Embryonic facial prominence (tissue), 1 donor: ENCODE data around the gene CCDC102A.

Source experiments
- DNase-seq: peaks from one replicate; pipeline ENCODE4 v3.0.0-alpha.2; 2016; ENCODE audit errors: extremely low spot score

Gene CCDC102A

DNA sequence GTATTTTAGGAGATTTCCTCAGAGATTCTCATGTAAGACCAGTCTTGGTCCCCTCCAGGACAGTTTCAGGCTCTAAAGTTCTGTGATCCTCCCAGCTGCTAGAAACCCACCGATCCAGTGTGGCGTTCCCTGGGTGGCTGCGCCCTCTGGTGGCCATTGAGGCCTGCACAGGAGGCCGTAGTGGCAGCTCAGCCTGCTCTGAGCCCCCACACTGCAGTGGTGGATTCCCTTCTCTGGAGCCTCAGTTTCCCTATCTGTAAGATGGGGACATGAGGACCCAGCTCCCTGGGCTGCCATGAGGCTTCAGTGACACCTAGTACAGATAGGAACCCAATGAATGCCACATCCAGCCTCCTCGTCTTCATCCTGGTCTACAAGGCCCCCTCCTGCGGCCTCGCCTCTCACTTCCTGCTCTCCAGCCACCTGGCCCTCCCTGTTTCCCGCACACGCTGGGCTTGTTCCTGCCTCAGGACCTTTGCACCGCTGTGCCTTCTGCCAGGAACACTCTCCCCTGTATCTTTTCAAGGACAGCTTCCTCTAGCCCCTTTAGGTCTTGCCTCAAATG, 16.5 kb downstream of the CCDC102A start:
- no peak for DNase-seq

DNA sequence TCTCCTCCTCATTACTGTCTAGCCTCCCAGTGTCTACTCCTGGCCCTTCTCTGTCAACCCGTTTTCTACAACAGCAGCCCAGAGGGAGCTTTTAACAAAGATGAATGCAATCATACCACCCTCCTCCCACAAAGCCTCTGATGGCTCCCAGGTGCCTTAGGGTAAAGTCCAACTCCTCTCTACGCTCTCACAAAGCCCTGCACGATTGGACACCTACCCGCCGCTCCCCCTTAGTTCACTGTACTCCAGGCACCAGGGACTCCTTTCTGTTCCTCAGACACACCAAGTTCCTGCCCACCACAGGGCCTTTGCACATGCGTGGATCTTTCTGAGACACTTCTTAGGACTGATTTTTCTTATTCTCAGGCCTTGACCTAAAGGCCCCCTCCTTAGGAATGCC, 17.4 kb downstream of the CCDC102A start:
- no peak for DNase-seq

DNA sequence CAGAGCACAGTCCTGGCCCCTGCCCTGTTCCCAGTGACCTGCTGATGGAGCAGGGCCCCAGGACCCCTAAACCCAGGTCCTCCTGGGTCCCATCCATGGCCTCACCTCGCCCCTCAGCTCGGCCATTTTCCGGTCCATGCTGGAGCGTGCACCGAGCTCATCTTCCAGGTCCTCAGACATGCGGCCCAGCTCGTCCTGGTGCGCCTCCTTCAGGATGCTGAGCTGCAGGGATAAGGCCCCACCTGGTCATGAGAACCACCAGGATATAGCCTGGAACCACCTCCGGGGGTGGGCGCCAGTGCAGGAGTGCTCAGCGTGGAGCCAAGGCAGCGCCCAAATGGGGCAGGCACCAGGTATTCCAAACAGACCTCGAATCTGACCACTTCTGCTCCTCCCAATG, 17.9 kb downstream of the CCDC102A start:
- DNase-seq: no peak

DNA sequence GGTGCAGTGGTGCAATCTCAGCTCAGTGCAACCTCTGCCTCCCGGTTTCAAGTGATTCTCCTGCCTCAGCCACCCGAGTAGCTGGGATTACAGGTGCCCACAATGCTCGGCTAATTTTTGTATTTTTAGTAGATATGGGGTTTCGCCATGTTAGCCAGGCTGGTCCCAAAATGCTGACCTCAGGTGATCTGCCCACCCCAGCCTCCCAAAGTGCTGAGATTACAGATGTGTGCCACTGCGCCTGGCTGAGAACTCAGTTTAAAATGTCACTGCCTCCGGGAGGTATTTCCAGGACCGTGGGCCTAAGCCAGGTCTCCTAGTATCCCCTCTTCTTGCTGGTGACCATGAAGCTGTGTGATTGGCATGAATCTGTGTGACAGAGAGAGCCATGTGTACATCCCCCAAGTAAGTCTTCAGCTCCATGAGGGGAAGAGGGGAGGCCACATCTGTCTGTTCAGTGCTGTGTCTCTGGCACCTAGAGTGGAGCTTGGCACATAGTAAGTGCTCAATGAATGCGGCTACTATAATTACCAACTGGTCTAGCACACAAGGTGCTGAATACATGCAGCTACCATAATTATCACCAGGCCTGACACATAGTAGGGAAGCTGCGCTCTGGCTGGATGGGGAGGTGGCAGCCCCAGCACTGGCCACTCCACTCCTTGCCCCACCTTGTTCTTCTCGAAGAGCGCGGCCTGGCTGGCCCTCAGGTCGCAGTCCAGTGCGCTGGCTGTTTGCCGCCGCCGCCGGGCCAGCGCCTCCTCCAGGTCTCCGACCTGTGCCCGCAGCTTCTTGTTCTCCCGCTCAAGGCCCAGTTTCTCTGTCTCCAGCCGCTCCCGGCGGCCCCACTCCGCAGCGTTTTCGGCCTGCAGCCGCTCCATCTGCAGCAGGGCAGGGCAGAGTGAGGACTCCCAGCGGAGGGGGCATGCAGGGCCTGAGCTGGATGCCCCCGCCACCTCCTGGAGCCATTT, 18.7 kb downstream of the CCDC102A start:
- no peak for DNase-seq

DNA sequence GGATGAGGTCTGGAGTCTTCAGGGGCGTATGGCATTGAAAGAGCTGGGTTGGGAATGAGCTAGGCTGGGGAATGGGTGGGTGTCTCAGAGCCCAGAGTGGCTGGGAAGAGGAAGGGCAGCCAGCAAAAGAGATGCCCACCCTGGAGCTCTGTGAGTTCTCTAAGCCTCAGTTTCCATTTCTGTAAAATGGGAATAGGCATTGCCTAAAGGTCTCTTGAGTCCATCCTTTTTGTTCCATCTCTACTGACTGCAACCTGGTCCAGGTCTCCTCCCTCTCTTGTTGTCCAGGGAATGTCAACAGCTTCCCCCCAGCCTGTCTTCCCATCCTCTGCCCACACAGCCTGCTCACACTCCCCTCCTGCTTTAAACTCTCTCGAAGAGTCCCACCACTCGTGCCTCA, 19.6 kb downstream of the CCDC102A start:
- DNase-seq: no peak

DNA sequence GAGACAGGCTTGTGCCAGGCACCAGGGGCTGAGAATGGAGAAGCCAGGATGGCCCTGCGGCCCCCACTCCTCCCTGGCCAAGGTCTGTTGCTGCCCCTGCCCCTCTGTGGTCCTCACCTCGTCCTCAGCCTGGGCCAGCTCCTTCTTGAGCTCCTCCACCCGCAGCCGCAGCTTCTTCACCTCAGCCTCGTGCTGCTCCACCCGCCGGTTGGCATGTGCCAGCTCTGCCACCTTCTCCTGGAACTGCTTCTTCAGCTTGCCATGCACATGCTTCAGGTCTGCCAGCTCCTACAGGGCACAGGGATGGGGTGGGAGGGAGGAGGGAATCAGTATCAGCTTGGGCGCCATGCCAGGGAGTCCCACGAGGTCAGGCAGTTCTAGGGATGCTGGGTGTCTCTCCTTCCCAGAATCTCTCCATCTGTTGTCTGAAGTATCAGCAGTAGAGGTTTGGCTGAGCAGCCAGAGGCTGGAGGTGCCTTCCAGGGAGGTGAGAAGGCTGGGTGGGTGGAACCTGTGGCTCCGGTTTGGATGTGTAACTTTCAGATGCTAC, 20.1 kb downstream of the CCDC102A start:
- DNase-seq: no peak

DNA sequence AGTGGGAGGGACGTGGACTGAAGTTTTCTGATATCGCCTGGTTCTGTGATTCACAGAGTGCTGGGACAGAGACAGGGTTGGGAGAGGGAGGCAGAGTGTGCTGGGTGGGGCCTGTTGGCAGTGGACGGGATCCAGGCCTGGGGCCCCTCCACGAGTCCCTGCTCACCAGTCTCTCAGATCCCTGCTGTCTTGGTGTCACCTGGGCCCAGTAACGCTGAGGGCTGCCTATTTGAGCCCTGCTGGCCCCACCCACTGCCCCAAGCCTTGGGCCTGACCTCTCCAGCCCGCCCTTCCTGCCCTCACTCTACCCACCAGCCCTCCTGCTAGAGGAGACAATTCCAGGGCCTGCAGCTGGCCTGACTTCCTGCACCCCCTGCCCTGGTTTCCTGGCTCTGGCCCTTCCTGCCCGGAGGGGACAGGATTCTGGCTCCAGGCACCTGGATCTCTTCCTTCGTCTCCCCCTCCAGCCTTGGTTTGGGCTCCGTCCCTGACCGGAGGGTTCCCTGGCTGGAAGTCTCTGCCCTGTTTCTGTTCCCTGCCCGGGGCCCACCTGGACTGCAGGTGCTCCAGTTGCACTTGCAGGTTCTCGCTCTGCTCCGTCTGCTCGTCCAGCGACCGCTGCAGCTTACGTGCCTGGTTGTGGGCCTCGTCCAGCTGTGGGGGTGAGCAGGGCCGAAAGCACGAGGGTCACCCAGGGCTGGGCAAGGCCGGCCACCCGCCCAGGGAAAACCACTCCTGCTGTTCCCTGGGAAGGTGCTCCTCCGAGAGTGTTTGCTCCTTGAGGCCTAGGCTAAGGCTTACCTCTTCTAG, 21.4 kb downstream of the CCDC102A start:
- no peak for DNase-seq

DNA sequence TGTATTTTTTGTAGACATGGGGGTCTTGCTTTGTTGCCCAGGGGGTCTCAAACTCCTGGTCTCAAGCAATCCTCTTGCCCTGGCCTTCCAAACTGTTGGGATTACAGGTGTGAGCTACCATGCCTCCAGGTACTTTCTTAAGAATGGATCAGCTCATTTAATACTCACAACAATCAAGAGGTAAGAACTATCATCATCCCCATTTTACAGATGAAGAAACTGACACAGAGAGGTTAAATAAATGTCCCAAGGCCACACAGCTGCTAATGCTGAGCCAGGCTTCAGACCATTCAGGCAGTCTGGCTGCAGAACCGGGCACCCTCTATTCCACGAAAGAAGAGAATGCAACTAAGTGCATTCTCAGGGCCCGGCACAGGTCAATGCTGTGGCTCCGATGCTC, 22.0 kb downstream of the CCDC102A start:
- DNase-seq: no peak

DNA sequence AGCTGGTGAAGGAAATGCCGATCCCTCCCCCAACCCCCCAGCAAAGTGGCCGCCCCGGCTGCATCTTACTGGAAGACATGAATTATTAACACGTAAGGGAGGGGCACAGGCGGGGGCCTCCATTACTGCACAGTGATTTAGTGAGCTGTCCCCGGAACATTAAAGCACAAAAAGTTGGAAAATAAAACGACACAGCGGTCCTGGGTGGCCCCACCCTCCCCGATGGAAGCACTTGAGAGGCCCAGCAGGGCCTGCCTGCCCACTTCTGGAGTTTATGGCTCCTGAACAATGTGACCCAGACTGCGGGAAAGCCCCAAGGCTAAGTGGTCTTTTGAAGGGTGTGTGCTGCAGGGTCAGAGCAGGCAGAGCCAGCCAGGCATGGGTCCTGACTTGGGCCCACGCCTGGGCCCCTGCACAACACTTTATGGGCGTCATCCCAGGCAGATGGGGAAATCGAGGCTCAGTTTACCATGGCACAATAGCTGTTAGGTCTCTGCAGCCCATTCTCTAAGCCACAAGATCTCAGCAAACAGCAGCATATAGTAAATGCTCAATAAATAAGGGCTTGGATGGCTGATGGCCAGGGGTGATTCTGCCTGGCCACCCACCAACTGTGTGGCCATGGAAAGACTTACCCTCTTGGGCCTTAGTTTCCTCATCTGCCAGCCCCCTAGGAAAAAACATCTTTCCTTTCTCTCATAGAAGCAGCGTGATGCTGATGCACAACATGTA, 22.8 kb downstream of the CCDC102A start:
- no peak for DNase-seq

DNA sequence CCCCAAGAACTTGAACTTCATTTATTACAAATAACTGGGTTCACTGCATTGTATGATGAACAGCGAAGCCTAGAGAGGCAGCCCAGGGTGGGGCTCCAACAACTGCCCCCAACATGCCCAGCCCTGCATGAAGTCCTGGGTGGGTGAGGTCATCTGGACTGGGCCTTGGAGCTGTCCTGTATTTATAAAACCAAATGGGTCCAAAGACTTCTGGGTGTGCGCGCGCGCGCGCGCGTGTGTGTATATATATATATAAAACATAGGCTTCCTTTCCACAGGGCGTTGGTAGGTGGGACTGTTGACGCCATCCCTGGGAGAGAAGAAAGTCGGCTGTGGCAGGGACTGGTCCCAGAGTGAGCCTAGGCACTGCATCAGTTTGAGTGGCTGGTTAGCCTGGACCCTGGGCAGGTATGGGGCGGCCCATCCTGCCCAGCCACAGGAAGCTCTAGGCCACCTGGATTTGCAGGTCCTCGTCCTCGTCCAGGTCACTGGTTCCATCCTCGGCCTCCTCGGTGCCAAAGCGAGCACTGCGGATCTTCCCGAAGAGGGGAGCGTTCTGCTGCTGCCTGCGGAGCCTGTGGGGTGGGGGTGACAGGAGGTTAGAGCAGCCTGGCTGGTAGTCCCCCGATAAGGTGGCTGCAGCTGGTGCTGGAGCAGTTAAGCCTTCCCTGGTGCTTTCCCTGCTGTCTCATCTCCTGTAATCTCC, 23.9 kb downstream of the CCDC102A start:
- no peak for DNase-seq

DNA sequence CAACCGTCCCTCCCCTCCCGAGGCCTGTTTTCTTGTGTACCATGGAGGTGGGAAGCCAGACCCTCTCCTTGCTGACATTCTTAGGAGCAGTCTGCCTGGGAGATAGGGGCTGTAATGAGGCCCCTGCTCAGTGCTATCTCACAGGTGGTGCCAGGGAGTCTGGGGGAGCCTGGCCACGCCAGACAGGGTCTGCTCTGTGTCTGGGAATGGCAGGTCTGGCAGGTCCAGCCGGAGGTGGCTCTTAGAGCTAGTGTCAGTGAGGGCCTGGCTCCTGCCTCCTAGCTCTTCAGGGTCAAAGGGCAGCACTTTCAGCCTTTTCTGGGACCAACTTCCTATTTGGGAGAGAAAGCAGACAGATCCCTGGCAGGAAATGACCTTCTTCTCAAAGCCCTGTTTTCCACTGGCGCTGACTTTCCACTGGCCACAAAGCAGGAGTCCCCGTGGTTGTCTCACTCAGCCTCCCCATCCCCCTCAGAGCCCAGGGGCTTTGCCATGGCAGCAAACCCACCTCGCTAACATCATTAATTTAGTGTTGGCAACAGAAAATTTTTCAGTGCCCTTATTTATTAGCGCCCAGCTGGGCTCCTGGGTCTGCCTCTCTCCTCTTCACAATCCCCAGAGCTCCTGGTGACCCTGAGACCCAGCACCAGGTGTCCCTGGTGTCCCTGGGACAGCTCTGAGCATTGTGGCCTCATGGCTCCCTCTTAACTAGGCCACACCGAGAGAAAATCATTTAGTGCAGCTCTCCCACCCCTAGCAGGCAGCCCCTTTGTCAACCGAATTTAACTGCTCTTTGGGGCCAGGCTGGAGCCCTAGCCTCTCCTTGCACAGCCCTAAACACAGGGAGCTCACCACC, 26.1 kb downstream of the CCDC102A start:
- DNase-seq: no peak

DNA sequence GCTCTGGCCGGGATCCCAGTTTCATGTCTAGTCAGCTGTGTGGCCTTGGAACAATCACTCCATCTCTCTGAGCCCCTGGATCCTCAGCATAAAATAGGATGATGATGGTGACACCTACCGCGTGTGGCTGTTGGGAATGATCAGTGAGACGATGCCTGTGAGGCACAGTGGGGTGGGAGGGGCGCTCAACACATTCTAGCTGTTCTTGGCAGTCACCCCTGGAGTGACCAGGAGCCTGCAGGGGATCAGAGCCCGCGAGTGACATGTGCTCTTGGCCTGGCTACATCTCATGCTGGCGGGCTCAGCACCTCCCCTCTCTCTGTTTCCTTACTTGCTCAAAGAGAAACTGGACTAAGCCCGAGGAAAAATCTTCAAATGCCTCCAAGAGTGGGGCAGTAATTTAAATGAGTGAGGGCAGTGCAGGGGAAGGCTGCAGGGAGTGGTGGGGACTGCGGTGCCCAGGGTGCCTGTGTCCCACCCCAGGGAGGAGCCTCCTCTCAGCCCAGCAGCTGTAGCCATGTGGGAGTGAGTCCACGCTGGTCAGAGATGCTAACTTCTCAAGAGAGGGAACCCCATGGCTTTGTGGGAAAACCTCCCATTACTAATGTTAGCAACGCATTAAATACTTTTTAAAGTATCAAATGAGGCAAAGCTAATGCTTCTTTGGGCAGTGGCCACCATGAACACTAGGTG, 27.0 kb downstream of the CCDC102A start:
- no peak for DNase-seq

DNA sequence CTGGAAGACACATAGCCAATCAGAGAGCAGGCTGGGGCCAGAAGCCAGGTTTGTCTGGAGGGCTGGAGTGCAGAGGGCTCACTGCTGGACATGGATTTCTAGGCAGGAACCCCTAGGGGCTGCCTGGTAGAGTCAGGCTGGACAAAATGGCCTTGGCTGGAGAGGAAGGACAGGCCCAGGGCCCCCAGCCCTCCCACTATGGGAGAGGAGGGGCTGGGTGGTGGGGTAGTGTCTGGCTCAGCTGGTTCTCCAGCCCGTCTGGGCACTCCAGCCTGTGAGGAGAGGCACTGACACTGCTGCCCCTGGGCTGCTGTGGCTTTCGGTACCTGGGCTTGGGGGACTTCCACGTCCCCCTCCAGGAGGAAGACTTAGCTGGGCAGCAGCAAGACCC, 28.3 kb downstream of the CCDC102A start:
- DNase-seq: no peak

DNA sequence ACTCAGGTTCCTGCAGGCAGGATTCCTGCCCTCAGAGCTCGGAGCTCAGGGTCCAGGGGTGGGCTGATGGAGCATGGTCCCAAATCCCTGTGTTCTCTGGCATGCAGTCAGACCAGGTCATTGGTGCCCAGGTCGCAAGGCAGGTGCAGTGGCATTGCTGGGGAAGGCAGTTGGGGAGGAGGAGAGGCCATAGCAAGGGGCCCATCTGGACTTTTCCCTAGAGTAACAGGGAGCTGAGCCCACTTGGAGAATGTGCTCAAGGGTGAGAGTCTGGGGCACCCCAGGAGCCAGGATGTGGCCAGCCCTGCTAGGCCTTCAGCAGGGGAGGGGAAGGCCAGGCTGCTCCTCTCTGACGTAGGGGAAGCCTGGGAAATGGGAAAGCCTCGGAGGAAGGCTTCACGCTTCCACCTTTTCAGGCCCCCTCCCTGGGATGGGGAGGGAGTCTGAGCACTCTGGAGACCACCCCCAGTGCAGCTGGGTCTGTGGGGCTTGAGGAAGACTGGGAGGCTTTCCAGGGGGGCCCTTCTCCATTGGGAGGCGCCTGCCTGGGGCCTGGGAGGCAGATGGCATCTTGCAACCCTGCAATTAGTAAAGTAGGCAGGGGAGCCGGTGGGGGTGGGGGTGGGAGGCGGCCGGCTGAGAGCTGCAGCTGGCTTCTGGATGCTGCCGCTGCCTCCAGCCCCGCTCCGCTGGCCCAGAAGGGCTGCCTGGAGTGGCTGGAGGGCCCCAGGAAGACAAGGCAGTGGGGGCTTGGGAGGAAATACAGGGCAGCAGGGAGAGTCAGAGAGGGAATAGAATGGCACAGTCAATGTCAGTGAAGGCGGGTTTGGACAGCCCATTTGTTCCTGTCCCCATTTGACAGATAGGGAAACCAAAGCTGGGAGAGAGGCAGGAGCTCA, 29.0 kb downstream of the CCDC102A start:
- no peak for DNase-seq

DNA sequence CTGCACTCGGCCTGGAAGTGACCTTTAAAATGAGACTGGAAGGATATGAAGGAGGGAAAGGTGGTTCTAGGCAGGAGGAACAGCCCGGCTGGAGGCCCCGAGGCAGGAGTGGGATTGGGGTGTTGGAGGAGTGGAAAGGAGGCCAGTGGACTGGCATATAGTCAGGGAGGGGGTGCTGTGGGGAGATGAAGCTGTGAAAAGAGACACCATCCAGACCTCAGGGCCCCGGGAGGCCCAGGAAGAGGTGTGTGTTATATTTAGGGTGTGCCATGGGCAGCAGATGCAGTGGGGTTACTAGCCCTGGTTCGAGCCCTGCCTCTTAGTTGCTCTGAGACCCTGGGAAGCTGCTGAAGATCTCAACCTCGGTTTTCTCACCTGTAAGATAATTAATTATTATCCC, 31.2 kb downstream of the CCDC102A start:
- no peak for DNase-seq

DNA sequence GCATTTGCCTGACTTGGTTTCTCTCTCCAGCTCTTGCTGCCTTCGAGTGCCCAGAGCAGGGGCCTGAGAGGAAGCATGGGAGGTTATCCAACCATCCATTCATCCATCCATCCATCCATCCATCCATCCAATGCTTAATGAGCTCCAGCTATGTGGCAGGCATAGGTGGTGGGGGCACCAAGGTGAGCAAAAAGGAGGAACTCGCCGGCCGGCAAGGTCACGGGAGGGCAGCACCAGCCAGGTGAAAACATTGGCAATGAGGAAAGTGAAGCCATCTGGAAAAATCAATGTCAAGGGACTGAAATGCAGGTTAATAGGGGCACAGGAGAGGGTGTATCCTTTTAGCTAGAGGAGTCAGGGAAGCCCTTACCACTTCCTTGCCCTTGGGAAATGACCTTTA, 31.9 kb downstream of the CCDC102A start:
- DNase-seq: no peak

DNA sequence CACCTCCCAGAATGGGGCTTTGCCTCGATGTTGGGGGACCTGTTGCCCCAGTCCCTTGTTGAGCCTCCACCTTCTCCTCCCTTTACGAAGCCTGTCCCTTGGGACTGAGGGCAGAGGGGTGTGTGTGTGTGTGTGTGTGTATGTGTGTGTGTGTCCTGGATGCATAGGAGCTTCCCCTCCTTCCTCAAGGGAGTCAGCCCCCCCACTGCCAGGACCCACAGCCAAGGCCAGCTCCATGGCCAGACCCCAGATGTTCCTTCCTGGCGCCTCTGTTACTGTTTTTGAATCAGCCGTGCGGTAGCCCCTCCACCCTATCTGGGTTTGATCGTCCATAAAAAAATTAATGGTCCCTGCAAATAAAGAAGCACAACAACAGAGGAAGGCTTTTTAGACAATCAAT, 32.4 kb downstream of the CCDC102A start:
- DNase-seq: no peak

DNA sequence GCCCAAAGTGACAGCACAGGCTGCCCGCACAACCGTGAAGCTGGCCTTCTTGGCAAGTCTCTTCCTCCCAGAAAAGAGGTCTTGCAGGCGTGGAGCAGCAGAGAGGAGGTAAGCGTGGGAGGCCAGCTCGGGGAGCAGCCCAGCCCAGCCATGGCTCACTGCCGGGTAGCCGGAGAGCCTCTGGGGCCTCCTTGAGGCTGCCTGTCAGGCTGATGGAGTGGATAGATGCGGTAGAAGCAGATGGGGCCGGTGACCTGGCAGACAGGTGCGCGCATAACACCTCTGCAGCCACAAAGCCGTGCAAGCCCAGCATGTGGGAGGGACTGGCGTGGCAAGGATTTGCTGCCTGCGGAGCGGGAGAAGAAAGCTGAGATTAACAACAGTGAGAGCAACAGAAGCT, 33.0 kb downstream of the CCDC102A start:
- DNase-seq: no peak
